ENCODE results near the gene MKX. TPM values are rescaled to one million over a fixed set of nuclear protein-coding genes. Genes with fewer than 3 reads are reported as not detected.

MKX gene
- total RNA-seq, 2 experiments from 2014 or later = not detected

- POLR2A ChIA-PET = interaction anchor here (0.5 to 1.4 kb wide), 2 partner anchors 18 to 1476 kb away, joined by 3 read pairs; no protein-coding TSS in a partner anchor
- no peak for DNase-seq (ENCODE audit: low spot score)
- Histone ChIP-seq H3K9me3 (ENCODE audit: low read length) (no peaks in the 10 kb centered on the region), H2AFZ (ENCODE audit: low read length) (no peak overlapping the region), H3K79me2 (ENCODE audit: insufficient read depth, low read depth, low read length) (no peaks in the 10 kb centered on the region), H3K4me3 (ENCODE audit: low read depth, low read length, poor library complexity, severe bottlenecking) (no peak overlapping the region), H3K36me3 (ENCODE audit: insufficient read depth, low read length) (no peaks in the 10 kb centered on the region), H3K4me2 (ENCODE audit: low read length) (no peak overlapping the region), H3K9me2 (ENCODE audit: insufficient read depth, low read length) (no peaks in the 10 kb centered on the region), H4K20me1 (ENCODE audit: insufficient read depth, low read length) (no peaks in the 10 kb centered on the region), H3K27ac (ENCODE audit: low read depth, low read length, poor library complexity, severe bottlenecking) (no peak overlapping the region), H3K4me1 (ENCODE audit: insufficient read depth, low read length, poor library complexity, severe bottlenecking) (no peaks in the 10 kb centered on the region)
- no peak for TF ChIP-seq CTCF (conservative IDR thresholded peaks at IDR 0.05; ENCODE audit: low read length)
- no peak for TF ChIP-seq EZH2phosphoT487 (IDR thresholded peaks at IDR 0.05; ENCODE audit: borderline replicate concordance, low read depth, low read length)
- intact Hi-C loops (cut with micrococcal nuclease; ENCODE audit: unreplicated experiment) = no loop called here
- CTCF ChIA-PET (ENCODE audit: unreplicated experiment) = no interaction called here
- BruUV-seq (replicated peaks) = no TSS peak
These were observed 36.3 kb downstream of the MKX start for GRCh38 chr10:27709304-27709703.

DNA sequence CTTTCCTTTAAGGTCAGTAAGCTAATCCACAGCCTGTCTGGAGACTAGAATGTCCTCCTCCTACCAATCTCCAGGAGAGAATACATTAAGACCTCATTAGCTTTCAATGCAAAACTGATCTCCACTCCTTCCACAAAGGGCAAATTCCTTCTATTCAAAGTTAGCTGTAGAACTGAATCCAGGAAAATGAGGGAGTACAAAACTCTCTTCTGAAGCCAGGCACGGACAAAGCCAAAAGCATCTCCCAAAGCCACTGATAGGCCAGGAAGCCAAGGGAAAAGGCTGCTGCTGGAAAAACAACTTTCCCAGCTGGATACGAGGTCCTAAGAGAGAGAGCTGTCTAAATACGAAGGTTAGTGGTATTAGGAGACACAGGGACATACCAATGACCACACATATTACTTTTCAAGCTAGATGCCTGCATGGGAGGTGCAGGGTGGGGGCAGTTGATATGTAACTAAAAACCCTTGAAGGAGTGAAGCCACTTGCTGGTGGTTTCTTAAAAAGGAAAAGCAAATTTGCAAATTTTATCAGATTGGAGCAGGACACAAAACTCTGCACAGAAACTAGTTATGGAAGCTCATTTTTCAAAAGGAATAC is 43.6 kb downstream of the MKX start:
- Histone ChIP-seq H3K9me2 (ENCODE audit: insufficient read depth, low read length) (no peaks in the 10 kb centered on the region), H4K20me1 (ENCODE audit: insufficient read depth, low read length) (no peaks in the 10 kb centered on the region), H3K27ac (ENCODE audit: low read depth, low read length, poor library complexity, severe bottlenecking) (no peak overlapping the region), H3K36me3 (ENCODE audit: insufficient read depth, low read length) (no peaks in the 10 kb centered on the region), H3K4me2 (ENCODE audit: low read length) (no peak overlapping the region), H3K79me2 (ENCODE audit: insufficient read depth, low read depth, low read length) (no peaks in the 10 kb centered on the region), H3K9me3 (ENCODE audit: low read length) (no peaks in the 10 kb centered on the region), H3K4me3 (ENCODE audit: low read depth, low read length, poor library complexity, severe bottlenecking) (no peak overlapping the region), H3K4me1 (ENCODE audit: insufficient read depth, low read length, poor library complexity, severe bottlenecking) (no peaks in the 10 kb centered on the region), H2AFZ (ENCODE audit: low read length) (no peak overlapping the region)
- POLR2A ChIA-PET = interaction anchor here (0.6 to 1.0 kb wide), 2 partner anchors 16 to 188 kb away, joined by 3 read pairs; no protein-coding TSS in a partner anchor
- intact Hi-C loops (cut with micrococcal nuclease; ENCODE audit: unreplicated experiment) = no loop called here
- no peak for DNase-seq (ENCODE audit: low spot score)
- CTCF ChIA-PET (ENCODE audit: unreplicated experiment) = no interaction called here
- TF ChIP-seq CTCF (conservative IDR thresholded peaks at IDR 0.05; ENCODE audit: low read length) (no peak), EZH2phosphoT487 (IDR thresholded peaks at IDR 0.05; ENCODE audit: borderline replicate concordance, low read depth, low read length) (no peak)
- no TSS peak for BruUV-seq (replicated peaks)

- no peak overlapping the region for H3K4me3 ChIP-seq (ENCODE audit: low read depth, low read length, poor library complexity, severe bottlenecking)
- CTCF ChIA-PET (ENCODE audit: unreplicated experiment) = no interaction called here
- intact Hi-C loops (cut with micrococcal nuclease; ENCODE audit: unreplicated experiment) = no loop called here
- BruUV-seq (replicated peaks) = no TSS peak
- H3K9me2 ChIP-seq (ENCODE audit: insufficient read depth, low read length) = no peaks in the 10 kb centered on the region
- DNase-seq (ENCODE audit: low spot score) = no peak
- no peaks in the 10 kb centered on the region for H4K20me1 ChIP-seq (ENCODE audit: insufficient read depth, low read length)
- POLR2A ChIA-PET = interaction anchor here (0.6 to 2.1 kb wide), 4 partner anchors 12 to 481 kb away, joined by 3 to 8 read pairs (median 3); no protein-coding TSS in a partner anchor
- no peaks in the 10 kb centered on the region for H3K79me2 ChIP-seq (ENCODE audit: insufficient read depth, low read depth, low read length)
- H3K4me1 ChIP-seq (ENCODE audit: insufficient read depth, low read length, poor library complexity, severe bottlenecking) = no peaks in the 10 kb centered on the region
- H3K9me3 ChIP-seq (ENCODE audit: low read length) = no peaks in the 10 kb centered on the region
- TF ChIP-seq EZH2phosphoT487 (IDR thresholded peaks at IDR 0.05; ENCODE audit: borderline replicate concordance, low read depth, low read length) (no peak), CTCF (conservative IDR thresholded peaks at IDR 0.05; ENCODE audit: low read length) (no peak)
- H3K27ac ChIP-seq (ENCODE audit: low read depth, low read length, poor library complexity, severe bottlenecking) = no peak overlapping the region
- H2AFZ ChIP-seq (ENCODE audit: low read length) = no peak overlapping the region
- no peaks in the 10 kb centered on the region for H3K36me3 ChIP-seq (ENCODE audit: insufficient read depth, low read length)
- no peak overlapping the region for H3K4me2 ChIP-seq (ENCODE audit: low read length)
These were observed 45.8 kb downstream of the MKX start for GRCh38 chr10:27699776-27700175.
